RCC 7860 (cell line): ENCODE measurements around the gene MAPKAPK2.

ENCODE experiments used
- DNase-seq: peaks from one replicate; pipeline ENCODE4 v3.0.0-alpha.2; 2015; ENCODE audit warnings: low spot score
- FAIRE-seq: peaks from 2 replicates; lab custom pipeline; 2012; peaks lifted over from hg19 to GRCh38; lab: Jason Lieb, UNC

MAPKAPK2 gene

GRCh38 chr1:206658981-206659273, 25.8 kb upstream of the MAPKAPK2 start:
- FAIRE-seq (no peak), DNase-seq (no peak)

GRCh38 chr1:206660136-206660535, 24.6 kb upstream of the MAPKAPK2 start:
- FAIRE-seq (no peak), DNase-seq (no peak)

GRCh38 chr1:206661161-206661820, 23.4 kb upstream of the MAPKAPK2 start:
- DNase-seq = no peak
- FAIRE-seq = no peak

GRCh38 chr1:206662396-206663092, 22.2 kb upstream of the MAPKAPK2 start:
- FAIRE-seq = no peak
- no peak for DNase-seq

- DNase-seq = no peak
- FAIRE-seq = no peak
Measured at GRCh38 chr1:206663362-206663761, 21.3 kb upstream of the MAPKAPK2 start.

GRCh38 chr1:206663832-206664652, 20.7 kb upstream of the MAPKAPK2 start:
- FAIRE-seq = no peak
- peak; percentile 39 for DNase-seq

- FAIRE-seq (no peak), DNase-seq (no peak)
Measured at GRCh38 chr1:206664740-206665139, 20.0 kb upstream of the MAPKAPK2 start.

- FAIRE-seq (no peak), DNase-seq (no peak)
Measured at GRCh38 chr1:206666031-206666561, 18.6 kb upstream of the MAPKAPK2 start.

GRCh38 chr1:206666954-206667665, 17.6 kb upstream of the MAPKAPK2 start:
- FAIRE-seq = no peak
- DNase-seq = no peak

- FAIRE-seq (no peak), DNase-seq (no peak)
Measured at GRCh38 chr1:206668351-206668750, 16.4 kb upstream of the MAPKAPK2 start.

GRCh38 chr1:206668874-206669410, 15.8 kb upstream of the MAPKAPK2 start:
- FAIRE-seq = no peak
- DNase-seq = no peak

- DNase-seq = no peak
- no peak for FAIRE-seq
Measured at GRCh38 chr1:206672011-206672688, 12.6 kb upstream of the MAPKAPK2 start.

- FAIRE-seq = no peak
- no peak for DNase-seq
Measured at GRCh38 chr1:206672844-206673758, 11.6 kb upstream of the MAPKAPK2 start.

GRCh38 chr1:206674236-206674635, 10.5 kb upstream of the MAPKAPK2 start:
- FAIRE-seq (no peak), DNase-seq (no peak)

- peak; percentile 96 for DNase-seq
- FAIRE-seq = peak; percentile 90
Measured at GRCh38 chr1:206674745-206675175, 9.9 kb upstream of the MAPKAPK2 start.

GRCh38 chr1:206676499-206676898, 8.2 kb upstream of the MAPKAPK2 start:
- no peak for FAIRE-seq

GRCh38 chr1:206678490-206678889, 6.2 kb upstream of the MAPKAPK2 start:
- FAIRE-seq = no peak

More at GRCh38 chr1:206676499-206676898, 8.2 kb upstream of the MAPKAPK2 start:
- DNase-seq = no peak

GRCh38 chr1:206679738-206680211, 4.9 kb upstream of the MAPKAPK2 start:
- FAIRE-seq = no peak

More at GRCh38 chr1:206678490-206678889, 6.2 kb upstream of the MAPKAPK2 start:
- DNase-seq = no peak

GRCh38 chr1:206680279-206680678, 4.4 kb upstream of the MAPKAPK2 start:
- no peak for FAIRE-seq
- DNase-seq = no peak

More at GRCh38 chr1:206679738-206680211, 4.9 kb upstream of the MAPKAPK2 start:
- no peak for DNase-seq
